LHCN-M2 (cell line): ENCODE data around the gene TTLL7. TPM values are rescaled to one million over a fixed set of nuclear protein-coding genes. Genes with fewer than 3 reads are reported as not detected.
"Not testable (repeated sequence)": the region's sequence is repeated elsewhere in the genome, so short reads cannot be mapped to it uniquely, and the experiment has no call there.

Experiments used
- DNase-seq: peaks from one replicate; pipeline ENCODE4 v3.0.0-alpha.2; 2012; ENCODE audit warnings: low read depth
- total RNA-seq: library from RNA; depleted of rRNA; stranded (reverse); fragments of >200 nt; gene quantifications from 2 replicates; pipeline ENCODE4 v1.2.3, GENCODE V29; 2014

The TTLL7 gene
- total RNA-seq, 1 experiment from 2014 or later = 28.2 TPM

- peak; percentile 51 for DNase-seq
These were observed 69.7 kb downstream of the TTLL7 start for GRCh38 chr1:83929184-83929583.

- no peak for DNase-seq
These were observed 70.5 kb downstream of the TTLL7 start for GRCh38 chr1:83928396-83928795.

GRCh38 chr1:83927701-83928100 lies 71.2 kb downstream of the TTLL7 start:
- no peak for DNase-seq

GRCh38 chr1:83927061-83927460 lies 71.9 kb downstream of the TTLL7 start:
- DNase-seq = no peak

GRCh38 chr1:83923553-83923952 lies 75.4 kb downstream of the TTLL7 start:
- no peak for DNase-seq

GRCh38 chr1:83922431-83922830 lies 76.5 kb downstream of the TTLL7 start:
- no peak for DNase-seq

- no peak for DNase-seq
These were observed 78.6 kb downstream of the TTLL7 start for GRCh38 chr1:83920320-83920719.

GRCh38 chr1:83919872-83920271 lies 79.1 kb downstream of the TTLL7 start:
- DNase-seq = no peak

- no peak for DNase-seq
These were observed 80.1 kb downstream of the TTLL7 start for GRCh38 chr1:83918688-83919285.

GRCh38 chr1:83917959-83918358 lies 81.0 kb downstream of the TTLL7 start:
- DNase-seq = no peak

- not testable (repeated sequence) for DNase-seq
These were observed 82.8 kb downstream of the TTLL7 start for GRCh38 chr1:83916094-83916493.

GRCh38 chr1:83912876-83913275 lies 86.1 kb downstream of the TTLL7 start:
- no peak for DNase-seq

GRCh38 chr1:83910461-83910860 lies 88.5 kb downstream of the TTLL7 start:
- peak; percentile 61 for DNase-seq

GRCh38 chr1:83909687-83910086 lies 89.2 kb downstream of the TTLL7 start:
- peak; percentile 44 for DNase-seq

- peak; percentile 21 for DNase-seq
These were observed 93.5 kb downstream of the TTLL7 start for GRCh38 chr1:83905315-83905907.

GRCh38 chr1:83901547-83902155 lies 97.3 kb downstream of the TTLL7 start:
- DNase-seq = peak; percentile 86

- peak; percentile 64 for DNase-seq
These were observed 98.4 kb downstream of the TTLL7 start for GRCh38 chr1:83900524-83900923.

GRCh38 chr1:83897516-83897915 lies 101.4 kb downstream of the TTLL7 start:
- DNase-seq = no peak

GRCh38 chr1:83896299-83896698 lies 102.6 kb downstream of the TTLL7 start:
- no peak for DNase-seq

- peak; percentile 57 for DNase-seq
These were observed 109.2 kb downstream of the TTLL7 start for GRCh38 chr1:83889707-83890106.

- no peak for DNase-seq
These were observed 111.4 kb downstream of the TTLL7 start for GRCh38 chr1:83887483-83887882.

- no peak for DNase-seq
These were observed 115.0 kb downstream of the TTLL7 start for GRCh38 chr1:83883979-83884378.

- DNase-seq = peak; percentile 84
These were observed 116.0 kb downstream of the TTLL7 start for GRCh38 chr1:83882906-83883305.
